A673 (cell line): ENCODE data around the gene CFAP68. TPM values are rescaled to one million over a fixed set of nuclear protein-coding genes. Genes with fewer than 3 reads are reported as not detected.

Experiments used
- BruUV-seq: library from RNA; stranded (reverse); fragments of 400-500 nt; replicated peaks from 2 replicates; lab custom pipeline; 2021; lab: Mats Ljungman, UMichigan
- CTCF ChIA-PET: fragments of 300-600 bp; sonication (Branson Sonifier 250); formaldehyde crosslinking; loops from one replicate; lab custom pipeline; 2022; ENCODE audit warnings: antibody characterized with exemption; lab: Charles Lee
- POLR2A ChIA-PET: fragments of 300-600 bp; sonication (Branson Sonifier 250); formaldehyde crosslinking; loops from one replicate; lab custom pipeline; 2022; ENCODE audit warnings: antibody characterized with exemption; ENCODE audit not compliant: low non-redundant PET; lab: Charles Lee
- DNase-seq: peaks from one replicate; pipeline ENCODE4 v3.0.0-alpha.2; 2015; ENCODE audit warnings: low spot score
- H3K27ac ChIP-seq: fragments of 200-600 bp; sonication (generic); 2 replicates; pipeline ENCODE4 v1.5.1; 2016; ENCODE audit warnings: mixed run types, low read depth, mild to moderate bottlenecking, mixed read lengths, antibody characterized with exemption, low read length; ENCODE audit not compliant: poor library complexity, severe bottlenecking
- H3K27me3 ChIP-seq: fragments of 200-600 bp; sonication (generic); replicated peaks from 2 replicates; pipeline ENCODE4 v1.6.1; 2017; ENCODE audit warnings: mixed run types, low read depth, mild to moderate bottlenecking, mixed read lengths, antibody characterized with exemption, low read length; ENCODE audit not compliant: insufficient read depth, poor library complexity
- H3K36me3 ChIP-seq: fragments of 200-600 bp; sonication (generic); 2 replicates; pipeline ENCODE4 v1.6.1; 2016; ENCODE audit warnings: mixed run types, mild to moderate bottlenecking, mixed read lengths, antibody characterized with exemption, low read length; ENCODE audit not compliant: insufficient read depth, poor library complexity, severe bottlenecking
- H3K4me1 ChIP-seq: fragments of 200-600 bp; sonication (generic); 2 replicates; pipeline ENCODE4 v1.6.1; 2017; ENCODE audit warnings: mixed run types, mild to moderate bottlenecking, mixed read lengths, antibody characterized with exemption, low read length; ENCODE audit not compliant: insufficient read depth, poor library complexity, severe bottlenecking
- H3K4me3 ChIP-seq: fragments of 200-600 bp; sonication (generic); 2 replicates; pipeline ENCODE4 v1.5.1; 2016; ENCODE audit warnings: low read depth, mixed run types, mild to moderate bottlenecking, mixed read lengths, low read length; ENCODE audit not compliant: poor library complexity, severe bottlenecking
- H3K9me3 ChIP-seq: fragments of 200-600 bp; sonication (generic); 2 replicates; pipeline ENCODE4 v1.6.1; 2016; ENCODE audit warnings: mixed run types, low read depth, mild to moderate bottlenecking, mixed read lengths, antibody characterized with exemption, low read length; ENCODE audit not compliant: poor library complexity, severe bottlenecking
- CTCF ChIP-seq: fragments of 300-800, 200-600 bp; sonication (generic); conservative IDR thresholded peaks from 2 replicates; pipeline ENCODE4 v1.5.1; 2017; ENCODE audit warnings: low read depth, mild to moderate bottlenecking, antibody characterized with exemption, low read length, moderate library complexity, mixed read lengths
- EZH2 ChIP-seq: fragments of 200-600 bp; sonication (generic); IDR thresholded peaks from 2 replicates; pipeline ENCODE4 v1.6.1; 2017; ENCODE audit warnings: borderline replicate concordance, low read depth, mild to moderate bottlenecking, mixed read lengths, antibody characterized with exemption, low read length; ENCODE audit not compliant: poor library complexity, severe bottlenecking
- intact Hi-C: fragments of 100-400 bp; cut with micrococcal nuclease; formaldehyde crosslinking; loops from one replicate; pipeline ENCODE4 v1.10.0; 2022; ENCODE audit not compliant: unreplicated experiment
- total RNA-seq: library from RNA; stranded (reverse); gene quantifications from 2 replicates; pipeline ENCODE4 v1.2.3, GENCODE V29; 2021

Gene CFAP68
- total RNA-seq, 1 experiment from 2014 or later: 16.9 TPM

- CTCF ChIA-PET: no interaction called here
- POLR2A ChIA-PET: no interaction called here
- Histone ChIP-seq H3K9me3 (no peaks in the 10 kb centered on the region), H3K4me1 (peaks cover 35% of the 10 kb centered on the region), H3K4me3 (no peak overlapping the region), H3K36me3 (no peaks in the 10 kb centered on the region), H3K27ac (peak overlapping the region; percentile 46), H3K27me3 (no peaks in the 10 kb centered on the region)
- intact Hi-C loops: no loop called here
- TF ChIP-seq EZH2 (no peak), CTCF (no peak)
- no peak for DNase-seq
- no TSS peak for BruUV-seq
Measured at GRCh38 chr11:111917788-111918187, 38.4 kb downstream of the CFAP68 start.

GRCh38 chr11:111918390-111919256 is 39.3 kb downstream of the CFAP68 start, which contains the start of gene C11orf52:
TSS of gene C11orf52 (plus strand) at chr11:111918913. CDS start at chr11:111918973, 60 bp downstream.
- intact Hi-C loops: no loop called here
- Histone ChIP-seq H3K9me3 (no peaks in the 10 kb centered on the region), H3K4me3 (no peak within 1 kb of the TSS), H3K27ac (peak within 1 kb of the TSS; percentile 46), H3K27me3 (no peaks in the 10 kb centered on the region), H3K36me3 (no peaks in the 10 kb centered on the region), H3K4me1 (peaks cover 43% of the 10 kb centered on the region)
- no TSS peak for BruUV-seq
- CTCF ChIA-PET: interaction anchor here (0.7 kb wide), 1 partner anchor 76 kb away, joined by 3 read pairs; no protein-coding TSS in a partner anchor
- no peak for TF ChIP-seq EZH2
- TF ChIP-seq CTCF: no peak
- peak; percentile 91 for DNase-seq
- POLR2A ChIA-PET: no interaction called here

GRCh38 chr11:111920908-111921307 is 41.6 kb downstream of the CFAP68 start:
- intact Hi-C loops: no loop called here
- no peak overlapping the region for H3K4me3 ChIP-seq
- H3K27me3 ChIP-seq: no peaks in the 10 kb centered on the region
- no peaks in the 10 kb centered on the region for H3K36me3 ChIP-seq
- ChIA-PET CTCF (interaction anchor here (0.5 kb wide), 1 partner anchor 20 kb away, joined by 5 read pairs; no protein-coding TSS in a partner anchor), POLR2A (no interaction called here)
- no peaks in the 10 kb centered on the region for H3K9me3 ChIP-seq
- H3K27ac ChIP-seq: peak overlapping the region; percentile 14
- TF ChIP-seq EZH2 (no peak), CTCF (no peak)
- peaks cover 49% of the 10 kb centered on the region for H3K4me1 ChIP-seq
- no peak for DNase-seq
- BruUV-seq: no TSS peak
